ENCODE results near the gene SLC35G6.

DNA sequence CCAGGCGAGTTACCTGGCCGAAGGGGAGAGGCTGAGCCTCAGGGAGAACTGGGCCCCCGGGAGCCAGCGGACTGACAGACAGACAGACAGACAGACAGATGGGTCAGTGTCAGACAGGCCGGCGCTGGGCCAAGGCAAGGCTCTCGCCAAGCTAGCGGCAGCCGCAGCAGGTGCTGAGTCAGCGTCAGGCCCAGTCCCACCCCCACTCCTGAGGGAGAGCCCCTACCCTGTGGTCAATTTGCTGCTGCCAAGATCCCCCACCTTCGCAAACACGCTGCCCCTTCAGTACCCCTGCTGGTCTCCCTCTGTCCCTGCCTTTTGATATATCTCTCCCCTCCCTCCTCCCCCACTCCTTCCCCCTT is 40.4 kb upstream of the SLC35G6 start:
- TF ChIP-seq, protein P1, sequence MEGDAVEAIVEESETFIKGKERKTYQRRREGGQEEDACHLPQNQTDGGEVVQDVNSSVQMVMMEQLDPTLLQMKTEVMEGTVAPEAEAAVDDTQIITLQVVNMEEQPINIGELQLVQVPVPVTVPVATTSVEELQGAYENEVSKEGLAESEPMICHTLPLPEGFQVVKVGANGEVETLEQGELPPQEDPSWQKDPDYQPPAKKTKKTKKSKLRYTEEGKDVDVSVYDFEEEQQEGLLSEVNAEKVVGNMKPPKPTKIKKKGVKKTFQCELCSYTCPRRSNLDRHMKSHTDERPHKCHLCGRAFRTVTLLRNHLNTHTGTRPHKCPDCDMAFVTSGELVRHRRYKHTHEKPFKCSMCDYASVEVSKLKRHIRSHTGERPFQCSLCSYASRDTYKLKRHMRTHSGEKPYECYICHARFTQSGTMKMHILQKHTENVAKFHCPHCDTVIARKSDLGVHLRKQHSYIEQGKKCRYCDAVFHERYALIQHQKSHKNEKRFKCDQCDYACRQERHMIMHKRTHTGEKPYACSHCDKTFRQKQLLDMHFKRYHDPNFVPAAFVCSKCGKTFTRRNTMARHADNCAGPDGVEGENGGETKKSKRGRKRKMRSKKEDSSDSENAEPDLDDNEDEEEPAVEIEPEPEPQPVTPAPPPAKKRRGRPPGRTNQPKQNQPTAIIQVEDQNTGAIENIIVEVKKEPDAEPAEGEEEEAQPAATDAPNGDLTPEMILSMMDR (IDR thresholded peaks at IDR 0.05) = no peak
- TF ChIP-seq, protein P2, sequence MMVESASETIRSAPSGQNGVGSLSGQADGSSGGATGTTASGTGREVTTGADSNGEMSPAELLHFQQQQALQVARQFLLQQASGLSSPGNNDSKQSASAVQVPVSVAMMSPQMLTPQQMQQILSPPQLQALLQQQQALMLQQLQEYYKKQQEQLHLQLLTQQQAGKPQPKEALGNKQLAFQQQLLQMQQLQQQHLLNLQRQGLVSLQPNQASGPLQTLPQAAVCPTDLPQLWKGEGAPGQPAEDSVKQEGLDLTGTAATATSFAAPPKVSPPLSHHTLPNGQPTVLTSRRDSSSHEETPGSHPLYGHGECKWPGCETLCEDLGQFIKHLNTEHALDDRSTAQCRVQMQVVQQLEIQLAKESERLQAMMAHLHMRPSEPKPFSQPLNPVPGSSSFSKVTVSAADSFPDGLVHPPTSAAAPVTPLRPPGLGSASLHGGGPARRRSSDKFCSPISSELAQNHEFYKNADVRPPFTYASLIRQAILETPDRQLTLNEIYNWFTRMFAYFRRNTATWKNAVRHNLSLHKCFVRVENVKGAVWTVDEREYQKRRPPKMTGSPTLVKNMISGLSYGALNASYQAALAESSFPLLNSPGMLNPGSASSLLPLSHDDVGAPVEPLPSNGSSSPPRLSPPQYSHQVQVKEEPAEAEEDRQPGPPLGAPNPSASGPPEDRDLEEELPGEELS (CRISPR knock-in tag; IDR thresholded peaks at IDR 0.05) = no peak
- TF ChIP-seq, protein P3, sequence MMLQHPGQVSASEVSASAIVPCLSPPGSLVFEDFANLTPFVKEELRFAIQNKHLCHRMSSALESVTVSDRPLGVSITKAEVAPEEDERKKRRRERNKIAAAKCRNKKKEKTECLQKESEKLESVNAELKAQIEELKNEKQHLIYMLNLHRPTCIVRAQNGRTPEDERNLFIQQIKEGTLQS (CRISPR knock-in tag; conservative IDR thresholded peaks at IDR 0.05) = no peak
- TF ChIP-seq NFYB (CRISPR knock-in tag; conservative IDR thresholded peaks at IDR 0.05; ENCODE audit: low read depth) = no peak
- TF ChIP-seq ESRRA (CRISPR knock-in tag; IDR thresholded peaks at IDR 0.05; ENCODE audit: borderline replicate concordance) = no peak
- no peak for TF ChIP-seq ZBTB43 (CRISPR knock-in tag; IDR thresholded peaks at IDR 0.05)
- TF ChIP-seq RELA (CRISPR knock-in tag; IDR thresholded peaks at IDR 0.05; ENCODE audit: borderline replicate concordance) = no peak
- TF ChIP-seq KAT7 (CRISPR knock-in tag; IDR thresholded peaks at IDR 0.05; ENCODE audit: borderline replicate concordance) = no peak
- TF ChIP-seq RORB (CRISPR knock-in tag; IDR thresholded peaks at IDR 0.05) = no peak
- no peak for TF ChIP-seq AR (CRISPR knock-in tag; IDR thresholded peaks at IDR 0.05)
- TF ChIP-seq, protein P4, sequence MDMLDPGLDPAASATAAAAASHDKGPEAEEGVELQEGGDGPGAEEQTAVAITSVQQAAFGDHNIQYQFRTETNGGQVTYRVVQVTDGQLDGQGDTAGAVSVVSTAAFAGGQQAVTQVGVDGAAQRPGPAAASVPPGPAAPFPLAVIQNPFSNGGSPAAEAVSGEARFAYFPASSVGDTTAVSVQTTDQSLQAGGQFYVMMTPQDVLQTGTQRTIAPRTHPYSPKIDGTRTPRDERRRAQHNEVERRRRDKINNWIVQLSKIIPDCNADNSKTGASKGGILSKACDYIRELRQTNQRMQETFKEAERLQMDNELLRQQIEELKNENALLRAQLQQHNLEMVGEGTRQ (CRISPR knock-in tag; IDR thresholded peaks at IDR 0.05) = no peak

Data from WTC11 (cell line).